Measurements from ENCODE around the gene FHL2.

DNA sequence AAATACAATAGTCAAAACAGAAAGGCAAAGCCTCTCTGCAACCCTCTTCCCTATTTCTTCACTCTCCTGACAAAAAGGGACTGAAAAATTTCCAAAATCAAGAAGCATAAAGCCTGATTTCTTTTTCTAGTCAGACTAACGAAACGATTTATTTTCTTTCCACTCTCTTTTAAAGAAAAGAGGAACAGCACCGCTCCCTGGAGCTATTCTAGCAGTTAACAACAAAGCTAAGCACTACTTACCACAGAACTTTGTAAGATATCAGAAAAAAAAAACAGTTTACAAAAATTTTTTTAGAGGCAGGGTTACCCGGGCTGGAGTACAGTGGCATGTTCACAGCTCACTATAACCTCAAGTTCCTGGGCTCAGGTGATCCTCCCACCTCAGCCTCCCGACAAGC, 14.4 kb upstream of the FHL2 start:
- TF ChIP-seq ZNF274 (IDR thresholded peaks at IDR 0.05; ENCODE audit: low read depth, low read length) (no peak), YY1 (IDR thresholded peaks at IDR 0.05; ENCODE audit: insufficient read depth, insufficient read length) (no peak)

All from NT2/D1 (cell line).